Smooth muscle cell of the coronary artery (primary cell): ENCODE data around the gene MMP2. TPM values are rescaled to one million over a fixed set of nuclear protein-coding genes. Genes with fewer than 3 reads are reported as not detected.

ENCODE experiments used
- total RNA-seq: library from RNA; depleted of rRNA; stranded (reverse); fragments of >200 nt; gene quantifications from 2 replicates; pipeline ENCODE4 v1.2.3, GENCODE V29; 2014; ENCODE audit warnings: low replicate concordance

MMP2 gene
- total RNA-seq: 985 and 2,683 TPM in 2 replicates

GRCh38 chr16:55478827-55479429, at the start of gene MMP2:
Gene MMP2, plus strand, starts transcription at chr16:55479198. Its CDS starts 282 bp downstream, at chr16:55479480.

GRCh38 chr16:55508941-55509931, 30.2 kb downstream of the MMP2 start, which contains the start of gene LPCAT2:
Gene LPCAT2, plus strand, starts transcription at chr16:55509072. Its CDS starts 110 bp downstream, at chr16:55509182.

Other genes with a start within 250 kb of the MMP2 start
- 0.12 TPM in 1 of 2 replicates, not detected in the other for gene IRX6, start 155.0 kb upstream of the MMP2 start, total RNA-seq
- gene LPCAT2, start 29.9 kb downstream of the MMP2 start, total RNA-seq: 3.7 and 30.2 TPM in 2 replicates
- 0.12 and 0.75 TPM in 2 replicates for gene CAPNS2, start 87.5 kb downstream of the MMP2 start, total RNA-seq
- gene SLC6A2, start 176.8 kb downstream of the MMP2 start, total RNA-seq: not detected in 2 replicates